SU-DHL-6 (cell line): Measurements from ENCODE around the gene TRRAP.

Source experiments
- CTCF ChIP-seq: fragments of 200-600 bp; sonication (generic); IDR thresholded peaks from one replicate; pipeline ENCODE4 v1.5.1; 2017; ENCODE audit warnings: antibody characterized with exemption, mild to moderate bottlenecking, low read length, moderate library complexity; ENCODE audit not compliant: insufficient read depth, poor library complexity, severe bottlenecking
- EZH2phosphoT487 ChIP-seq: fragments of 200-600 bp; sonication (generic), shearing (Covaris generic); conservative IDR thresholded peaks from 2 replicates; pipeline ENCODE4 v1.6.1; 2018; ENCODE audit warnings: mild to moderate bottlenecking, antibody characterized with exemption, low read length, moderate library complexity, mixed read lengths

- TF ChIP-seq CTCF (no peak), EZH2phosphoT487 (no peak)
Observed at GRCh38 chr7:98970016-98970615, 91.8 kb downstream of the TRRAP start.
